Measurements from ENCODE around the gene VRK1.
"Not testable (repeated sequence)": the region's sequence is repeated elsewhere in the genome, so short reads cannot be mapped to it uniquely, and the experiment has no call there.

GRCh38 chr14:96883974-96884373 is 86.8 kb downstream of the VRK1 start:
- TF ChIP-seq POLR2A (IDR thresholded peaks at IDR 0.05; ENCODE audit: low read length); GATA1 (IDR thresholded peaks at IDR 0.05; ENCODE audit: low read depth, low read length): not testable (repeated sequence)

Data from erythroblast (primary cell).